Measurements from ENCODE around the gene CCDC187. TPM values are rescaled to one million over a fixed set of nuclear protein-coding genes. Genes with fewer than 3 reads are reported as not detected.

Gene CCDC187
- total and polyA plus RNA-seq, 2 of the 13 experiments (the other 11 are each of a cell fraction or from before 2014, with no cell fraction given): 0.03 to 0.13 TPM

GRCh38 chr9:136345281-136346156 lies 41.6 kb upstream of the CCDC187 start (continued):
- TF ChIP-seq SRF (IDR thresholded peaks at IDR 0.05; ENCODE audit: low read depth, low read length) (no peak), AKNA (CRISPR knock-in tag; IDR thresholded peaks at IDR 0.05; ENCODE audit: borderline replicate concordance) (no peak), ZNF747 (CRISPR knock-in tag; IDR thresholded peaks at IDR 0.05; ENCODE audit: borderline replicate concordance) (no peak), ZNF713 (CRISPR knock-in tag; IDR thresholded peaks at IDR 0.05) (0 out of 2 replicates have a peak, but pooled peaks have one; percentile 41), HOXA5 (CRISPR knock-in tag; IDR thresholded peaks at IDR 0.05) (0 out of 2 replicates have a peak, but pooled peaks have one; percentile 69), DMTF1 (CRISPR knock-in tag; IDR thresholded peaks at IDR 0.05) (no peak), ZNF687 (CRISPR knock-in tag; IDR thresholded peaks at IDR 0.05) (peak; percentile 86), ZNF329 (CRISPR knock-in tag; IDR thresholded peaks at IDR 0.05; ENCODE audit: low read depth) (no peak), ZNF549 (CRISPR knock-in tag; IDR thresholded peaks at IDR 0.05) (no peak), DBP (CRISPR knock-in tag; IDR thresholded peaks at IDR 0.05; ENCODE audit: not compliant biosample characterization) (no peak), FOXO1 (CRISPR knock-in tag; IDR thresholded peaks at IDR 0.05) (0 out of 2 replicates have a peak, but pooled peaks have one; percentile 38), ZNF263 (CRISPR knock-in tag; IDR thresholded peaks at IDR 0.05) (no peak; the same call in none of the 2 replicates)
- TF ChIP-seq, protein P1, sequence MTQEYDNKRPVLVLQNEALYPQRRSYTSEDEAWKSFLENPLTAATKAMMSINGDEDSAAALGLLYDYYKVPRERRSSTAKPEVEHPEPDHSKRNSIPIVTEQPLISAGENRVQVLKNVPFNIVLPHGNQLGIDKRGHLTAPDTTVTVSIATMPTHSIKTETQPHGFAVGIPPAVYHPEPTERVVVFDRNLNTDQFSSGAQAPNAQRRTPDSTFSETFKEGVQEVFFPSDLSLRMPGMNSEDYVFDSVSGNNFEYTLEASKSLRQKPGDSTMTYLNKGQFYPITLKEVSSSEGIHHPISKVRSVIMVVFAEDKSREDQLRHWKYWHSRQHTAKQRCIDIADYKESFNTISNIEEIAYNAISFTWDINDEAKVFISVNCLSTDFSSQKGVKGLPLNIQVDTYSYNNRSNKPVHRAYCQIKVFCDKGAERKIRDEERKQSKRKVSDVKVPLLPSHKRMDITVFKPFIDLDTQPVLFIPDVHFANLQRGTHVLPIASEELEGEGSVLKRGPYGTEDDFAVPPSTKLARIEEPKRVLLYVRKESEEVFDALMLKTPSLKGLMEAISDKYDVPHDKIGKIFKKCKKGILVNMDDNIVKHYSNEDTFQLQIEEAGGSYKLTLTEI (CRISPR knock-in tag; conservative IDR thresholded peaks at IDR 0.05): no peak
